ENCODE measurements around the gene HNRNPUL1. TPM values are rescaled to one million over a fixed set of nuclear protein-coding genes. Genes with fewer than 3 reads are reported as not detected.

The HNRNPUL1 gene
- total and polyA plus RNA-seq, 9 of the 15 experiments (the other 6 are each of a cell fraction or from before 2014, with no cell fraction given), result 7.3 to 211 (median 85.0) TPM

DNA sequence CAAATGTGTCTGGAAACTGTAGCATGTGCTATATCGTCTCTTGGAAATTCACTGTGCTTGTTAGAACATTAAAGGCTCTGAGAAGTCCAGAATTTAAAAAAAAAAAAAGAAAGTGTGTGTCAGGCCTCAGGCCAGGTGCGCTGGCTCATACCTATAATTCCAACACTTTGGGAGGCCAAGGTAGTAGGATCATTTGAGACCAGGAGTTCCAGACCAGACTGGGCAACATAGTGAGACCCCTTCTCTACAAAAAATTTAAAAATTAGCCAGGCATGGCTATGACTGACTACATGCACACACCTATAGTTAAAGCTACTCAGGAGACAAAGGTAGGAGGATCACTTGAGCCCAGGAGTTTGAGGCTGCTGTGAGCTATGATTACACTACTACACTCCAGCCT lies 4.9 kb downstream of the HNRNPUL1 start:
- no TSS peak for BruUV-seq (replicated peaks)
- Histone ChIP-seq H3K27me3 (ENCODE audit: control insufficient read depth in 2 of 2, insufficient read depth in 2 of 2, low read length in 2 of 2) (no peaks in the 10 kb centered on the region), H3K9me3 (replicated peaks; ENCODE audit: control insufficient read depth, insufficient read depth, low read depth, low read length) (no peaks in the 10 kb centered on the region), H3K36me3 (ENCODE audit: control insufficient read depth, insufficient read depth, low read length) (peaks cover 77% of the 10 kb centered on the region), H3K79me2 (ENCODE audit: control insufficient read depth, insufficient read depth, low read length) (peaks cover 53% of the 10 kb centered on the region), H3K4me1 (replicated peaks in 1 of 2; ENCODE audit: control insufficient read depth in 2 of 2, insufficient read depth in 2 of 2, low read length in 2 of 2) (peaks cover 8 to 20% of the 10 kb centered on the region in 2 experiments; a peak in 4 of 5 replicates), H3K9ac (ENCODE audit: insufficient read depth in 1 of 2, low read depth in 2 of 2, low read length in 2 of 2) (no peak overlapping the region), H3K27ac (ENCODE audit: extremely low read depth, low read depth, low read length) (no peak overlapping the region), H4K20me1 (replicated peaks; ENCODE audit: control insufficient read depth, insufficient read depth, low read length) (no peaks in the 10 kb centered on the region; the same call in 1 of the 2 replicates), H3K9me1 (ENCODE audit: control insufficient read depth, insufficient read depth, low read length) (no peaks in the 10 kb centered on the region), H3K4me3 (no peak overlapping the region), H3K4me2 (ENCODE audit: insufficient read depth, low read length) (no peak overlapping the region), H2AFZ (ENCODE audit: low read depth, low read length) (no peak overlapping the region)
- DNase-seq (ENCODE audit: extremely low read depth in 1 of 4, low spot score in 3 of 4), result no peak
- FAIRE-seq, result no peak
- in situ Hi-C loops (cut with MboI), result no loop called here
- intact Hi-C loops (cut with micrococcal nuclease), result no loop called here
- ChIA-PET CTCF (ENCODE audit: low intra/inter-chr PET ratio) (no interaction called here), POLR2A (interaction anchor here (0.6 to 0.9 kb wide), 3 partner anchors 32 to 114 kb away, joined by 3 read pairs; no protein-coding TSS in a partner anchor)
- WGBS (ENCODE audit: insufficient coverage, low coverage, missing lambda C conversion rate), result 100% methylated on average over 2 of the region's 2 CpGs
- TF ChIP-seq RBM25 (IDR thresholded peaks at IDR 0.05; ENCODE audit: low read depth, low read length, severe bottlenecking) (peak; percentile 37), ZNF121 (CRISPR knock-in tag; conservative IDR thresholded peaks at IDR 0.05) (peak; percentile 88)
- TF ChIP-seq, protein P1, sequence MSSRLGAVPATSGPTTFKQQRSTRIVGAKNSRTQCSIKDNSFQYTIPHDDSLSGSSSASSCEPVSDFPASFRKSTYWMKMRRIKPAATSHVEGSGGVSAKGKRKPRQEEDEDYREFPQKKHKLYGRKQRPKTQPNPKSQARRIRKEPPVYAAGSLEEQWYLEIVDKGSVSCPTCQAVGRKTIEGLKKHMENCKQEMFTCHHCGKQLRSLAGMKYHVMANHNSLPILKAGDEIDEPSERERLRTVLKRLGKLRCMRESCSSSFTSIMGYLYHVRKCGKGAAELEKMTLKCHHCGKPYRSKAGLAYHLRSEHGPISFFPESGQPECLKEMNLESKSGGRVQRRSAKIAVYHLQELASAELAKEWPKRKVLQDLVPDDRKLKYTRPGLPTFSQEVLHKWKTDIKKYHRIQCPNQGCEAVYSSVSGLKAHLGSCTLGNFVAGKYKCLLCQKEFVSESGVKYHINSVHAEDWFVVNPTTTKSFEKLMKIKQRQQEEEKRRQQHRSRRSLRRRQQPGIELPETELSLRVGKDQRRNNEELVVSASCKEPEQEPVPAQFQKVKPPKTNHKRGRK (tag; IDR thresholded peaks at IDR 0.05), result no peak
- no peak for ATAC-seq

DNA sequence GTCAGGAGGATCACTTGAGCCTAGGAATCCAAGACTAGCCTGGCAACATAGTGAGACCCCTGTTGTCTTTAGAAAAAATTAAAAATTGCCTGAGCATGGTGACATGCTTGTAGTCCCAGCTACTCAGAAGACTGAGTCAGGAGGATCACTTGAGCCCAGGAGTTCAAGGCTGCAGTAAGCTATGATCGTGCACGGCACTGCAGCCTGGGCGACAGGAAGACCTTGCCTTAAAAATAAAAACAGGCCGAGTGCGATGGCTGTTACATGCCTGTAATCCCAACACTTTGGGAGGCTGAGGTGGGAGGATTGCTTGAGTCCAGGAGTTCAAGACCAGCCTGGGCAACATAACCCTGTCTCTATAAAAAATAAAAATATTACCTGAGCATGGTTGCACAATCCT lies 5.4 kb downstream of the HNRNPUL1 start:
- intact Hi-C loops (cut with micrococcal nuclease), result no loop called here
- Histone ChIP-seq H3K4me2 (ENCODE audit: insufficient read depth, low read length) (no peak overlapping the region), H3K9me1 (ENCODE audit: control insufficient read depth, insufficient read depth, low read length) (no peaks in the 10 kb centered on the region), H3K27ac (ENCODE audit: extremely low read depth, low read depth, low read length) (no peak overlapping the region), H3K4me3 (no peak overlapping the region), H3K27me3 (ENCODE audit: control insufficient read depth in 2 of 2, insufficient read depth in 2 of 2, low read length in 2 of 2) (no peaks in the 10 kb centered on the region), H2AFZ (ENCODE audit: low read depth, low read length) (no peak overlapping the region), H4K20me1 (replicated peaks; ENCODE audit: control insufficient read depth, insufficient read depth, low read length) (no peaks in the 10 kb centered on the region; the same call in 1 of the 2 replicates), H3K9ac (ENCODE audit: insufficient read depth in 1 of 2, low read depth in 2 of 2, low read length in 2 of 2) (no peak overlapping the region), H3K36me3 (ENCODE audit: control insufficient read depth, insufficient read depth, low read length) (peaks cover 82% of the 10 kb centered on the region), H3K9me3 (replicated peaks; ENCODE audit: control insufficient read depth, insufficient read depth, low read depth, low read length) (no peaks in the 10 kb centered on the region), H3K4me1 (replicated peaks in 1 of 2; ENCODE audit: control insufficient read depth in 2 of 2, insufficient read depth in 2 of 2, low read length in 2 of 2) (peaks cover 8 to 16% of the 10 kb centered on the region in 2 experiments; a peak in 4 of 5 replicates), H3K79me2 (ENCODE audit: control insufficient read depth, insufficient read depth, low read length) (peaks cover 48% of the 10 kb centered on the region)
- DNase-seq (ENCODE audit: extremely low read depth in 1 of 4, low spot score in 3 of 4) (no peak), FAIRE-seq (no peak), ATAC-seq (no peak)
- BruUV-seq (replicated peaks), result no TSS peak
- ChIA-PET CTCF (ENCODE audit: low intra/inter-chr PET ratio) (no interaction called here), POLR2A (interaction anchor here (0.6 to 0.9 kb wide), 2 partner anchors 32 to 38 kb away, joined by 3 read pairs; no protein-coding TSS in a partner anchor)
- 92% methylated on average over 5 of the region's 5 CpGs for WGBS (ENCODE audit: insufficient coverage, low coverage, missing lambda C conversion rate)
- in situ Hi-C loops (cut with MboI), result no loop called here
- TF ChIP-seq CCAR2 (IDR thresholded peaks at IDR 0.05; ENCODE audit: low read depth, low read length), result no peak
- TF ChIP-seq HNRNPUL1 (IDR thresholded peaks at IDR 0.05; ENCODE audit: low read length), result no peak

All from K562 (cell line).